H1 (cell line): ENCODE measurements around the gene HPS3. TPM values are rescaled to one million over a fixed set of nuclear protein-coding genes. Genes with fewer than 3 reads are reported as not detected.

Source experiments
- CTCF ChIA-PET: fragments of 300-600 bp; sonication (Branson Sonifier 250); formaldehyde crosslinking; loops from one replicate; lab custom pipeline; 2021; ENCODE audit not compliant: partially characterized antibody; lab: Charles Lee
- POLR2A ChIA-PET: fragments of 300-600 bp; sonication (Branson Sonifier 250); formaldehyde crosslinking; loops from one replicate; lab custom pipeline; 2021; ENCODE audit warnings: inconsistent platforms; ENCODE audit not compliant: partially characterized antibody; lab: Charles Lee
- DNase-seq, 2 experiments: peaks; one replicate each; pipeline versions ENCODE4 v3.0.0 to v3.0.0-alpha.2; 2010 to 2022; ENCODE audit warnings: low spot score in 2 of 2, low read depth in 1 of 2, mixed read lengths in 1 of 2
- FAIRE-seq: peaks from 2 replicates; lab custom pipeline; 2011; peaks lifted over from hg19 to GRCh38; lab: Jason Lieb, UNC
- H2AFZ ChIP-seq: 2 replicates; pipeline ENCODE4 v1.8.1; 2012; ENCODE audit warnings: low read length, inconsistent platforms
- H2AK5ac ChIP-seq: 2 replicates; pipeline ENCODE4 v1.6.1; 2013; ENCODE audit warnings: low read depth, low read length
- H2BK120ac ChIP-seq: replicated peaks from 2 replicates; pipeline ENCODE3; 2013; ENCODE audit warnings: low read depth, low read length, inconsistent platforms
- H2BK12ac ChIP-seq: 2 replicates; pipeline ENCODE4 v1.6.1; 2013; ENCODE audit warnings: low read depth, low read length
- H2BK15ac ChIP-seq: 2 replicates; pipeline ENCODE4 v1.6.1; 2013; ENCODE audit warnings: low read length
- H2BK20ac ChIP-seq: 2 replicates; pipeline ENCODE4 v1.6.1; 2013; ENCODE audit warnings: low read length
- H2BK5ac ChIP-seq: 2 replicates; pipeline ENCODE4 v1.6.1; 2013; ENCODE audit warnings: low read depth, low read length
- H3K14ac ChIP-seq: 2 replicates; pipeline ENCODE4 v1.6.1; 2013; ENCODE audit warnings: inconsistent platforms; ENCODE audit not compliant: insufficient read length
- H3K18ac ChIP-seq: 2 replicates; pipeline ENCODE4 v1.6.1; 2013; ENCODE audit warnings: low read length; ENCODE audit errors: extremely low read depth
- H3K23ac ChIP-seq: 2 replicates; pipeline ENCODE4 v1.6.1; 2013; ENCODE audit warnings: inconsistent platforms; ENCODE audit not compliant: insufficient read length
- H3K23me2 ChIP-seq: 2 replicates; pipeline ENCODE4 v1.6.1; 2013; ENCODE audit warnings: low read depth, low read length
- H3K27ac ChIP-seq: 2 replicates; pipeline ENCODE4 v1.6.1; 2011; ENCODE audit warnings: low read depth, low read length, inconsistent platforms
- H3K27me3 ChIP-seq, 4 experiments: replicated peaks in 1 of 4; 1 replicate in 1 of 4; 2 replicates in 3 of 4; pipeline versions ENCODE4 v1.6.1 to v1.8.1; 2011 to 2013; ENCODE audit warnings: low read length in 3 of 4, mild to moderate bottlenecking in 3 of 4, inconsistent platforms in 2 of 4, mixed read lengths in 2 of 4, moderate library complexity in 1 of 4; ENCODE audit not compliant: control insufficient read depth in 3 of 4, insufficient read depth in 3 of 4; ENCODE audit errors: extremely low read depth in 1 of 4
- H3K36me3 ChIP-seq, 4 experiments: 2 replicates each; pipeline versions ENCODE4 v1.6.1 to v1.8.1; 2011 to 2013; ENCODE audit warnings: mild to moderate bottlenecking in 4 of 4, low read length in 3 of 4, moderate library complexity in 2 of 4, control low read depth in 1 of 4, inconsistent platforms in 1 of 4; ENCODE audit not compliant: insufficient read depth in 4 of 4, control insufficient read depth in 2 of 4
- H3K4ac ChIP-seq: replicated peaks from 2 replicates; pipeline ENCODE3; 2013; ENCODE audit warnings: low read length, low read depth, mixed read lengths, inconsistent platforms; ENCODE audit not compliant: insufficient read length
- H3K4me1 ChIP-seq, 4 experiments: replicated peaks in 1 of 4; 1 replicate in 1 of 4; 2 replicates in 3 of 4; pipeline versions ENCODE4 v1.6.1 to v1.8.1; 2011 to 2013; ENCODE audit warnings: low read length in 3 of 4, inconsistent platforms in 2 of 4, mixed read lengths in 1 of 4; ENCODE audit not compliant: insufficient read depth in 4 of 4, control insufficient read depth in 3 of 4
- H3K4me2 ChIP-seq, 2 experiments: 2 replicates each; pipeline versions ENCODE4 v1.6.1 to v1.8.1; 2011 to 2013; ENCODE audit warnings: low read depth in 2 of 2, low read length in 2 of 2, control low read depth in 1 of 2, inconsistent platforms in 1 of 2, mild to moderate bottlenecking in 1 of 2; ENCODE audit not compliant: insufficient read depth in 1 of 2
- H3K4me3 ChIP-seq, 4 experiments: fragments of 200-600, 300-600 bp in 1 of 4; sonication (generic), shearing (Covaris generic), sonication (Bioruptor Twin) in 1 of 4; 2 replicates each; pipeline versions ENCODE4 v1.5.1 to v1.8.1; 2011 to 2016; ENCODE audit warnings: low read length in 4 of 4, low read depth in 3 of 4, control low read depth in 2 of 4, inconsistent platforms in 2 of 4, mild to moderate bottlenecking in 2 of 4, mixed read lengths in 1 of 4, moderate library complexity in 1 of 4; ENCODE audit not compliant: insufficient read depth in 2 of 4; ENCODE audit errors: extremely low read depth in 1 of 4
- H3K56ac ChIP-seq: replicated peaks from 2 replicates; pipeline ENCODE3; 2013; ENCODE audit warnings: low read depth, mild to moderate bottlenecking, mixed read lengths, low read length, inconsistent platforms; ENCODE audit not compliant: insufficient read length
- H3K79me1 ChIP-seq: 2 replicates; pipeline ENCODE4 v1.6.1; 2013; ENCODE audit warnings: low read depth, low read length, control low read depth
- H3K79me2 ChIP-seq, 2 experiments: 2 replicates each; pipeline versions ENCODE4 v1.6.1 to v1.8.1; 2012 to 2013; ENCODE audit warnings: low read length in 2 of 2, mild to moderate bottlenecking in 2 of 2, inconsistent platforms in 1 of 2; ENCODE audit not compliant: insufficient read depth in 2 of 2, control insufficient read depth in 1 of 2
- H3K9ac ChIP-seq, 4 experiments: replicated peaks in 1 of 4; 1 replicate in 1 of 4; 2 replicates in 3 of 4; pipeline versions ENCODE4 v1.6.1 to v1.8.1; 2011 to 2013; ENCODE audit warnings: low read depth in 3 of 4, low read length in 3 of 4, control low read depth in 2 of 4, mild to moderate bottlenecking in 2 of 4, moderate library complexity in 2 of 4, inconsistent platforms in 1 of 4; ENCODE audit errors: extremely low read depth in 1 of 4
- H3K9me3 ChIP-seq, 2 experiments: 2 replicates each; pipeline versions ENCODE4 v1.6.1 to v1.8.1; 2012 to 2013; ENCODE audit warnings: mild to moderate bottlenecking in 2 of 2, moderate library complexity in 2 of 2, control low read depth in 1 of 2, inconsistent platforms in 1 of 2, low read depth in 1 of 2, low read length in 1 of 2, mixed read lengths in 1 of 2; ENCODE audit not compliant: insufficient read depth in 2 of 2
- H4K20me1 ChIP-seq, 2 experiments: replicated peaks in 1 of 2; 2 replicates each; pipeline versions ENCODE3 to v1.8.1; 2011 to 2013; ENCODE audit warnings: inconsistent platforms in 2 of 2, low read length in 2 of 2, mild to moderate bottlenecking in 1 of 2; ENCODE audit not compliant: insufficient read depth in 2 of 2, control insufficient read depth in 1 of 2
- H4K5ac ChIP-seq: 2 replicates; pipeline ENCODE4 v1.6.1; 2013; ENCODE audit warnings: low read length, low read depth, mixed read lengths, inconsistent platforms; ENCODE audit not compliant: insufficient read length
- H4K8ac ChIP-seq: 2 replicates; pipeline ENCODE4 v1.8.0; 2013; ENCODE audit warnings: mild to moderate bottlenecking, moderate library complexity, low read length, inconsistent platforms; ENCODE audit not compliant: insufficient read depth; ENCODE audit errors: extremely low read depth
- H4K91ac ChIP-seq: replicated peaks from 2 replicates; pipeline ENCODE3; 2013; ENCODE audit warnings: low read length, mixed read lengths, inconsistent platforms; ENCODE audit not compliant: insufficient read length
- HDAC6 ChIP-seq: IDR thresholded peaks from one replicate; pipeline ENCODE4 v1.7.1; 2012; ENCODE audit warnings: low read depth, mild to moderate bottlenecking, inconsistent platforms, low read length, moderate library complexity
- NANOG ChIP-seq: IDR thresholded peaks from 2 replicates; pipeline ENCODE4 v1.6.1; 2011; ENCODE audit warnings: low read length, low read depth, mild to moderate bottlenecking, inconsistent platforms; ENCODE audit not compliant: insufficient read depth, poor library complexity, severe bottlenecking
- RFX5 ChIP-seq: IDR thresholded peaks from 2 replicates; pipeline ENCODE4 v1.6.1; 2011; ENCODE audit warnings: low read depth, low read length, improper control_type of control experiment, borderline replicate concordance
- YY1 ChIP-seq: IDR thresholded peaks from 2 replicates; pipeline ENCODE4 v1.6.1; 2011; ENCODE audit warnings: low read depth, mild to moderate bottlenecking, low read length
- WGBS, 2 experiments: shearing (Covaris generic) in 1 of 2; methylation state at CpG; one replicate each; pipeline versions ENCODE4 v1.1.6 to v1.1.7; 2013 to 2015; ENCODE audit warnings: low lambda C conversion rate in 2 of 2, mixed read lengths in 2 of 2, inconsistent platforms in 1 of 2, low coverage in 1 of 2, missing lambda C conversion rate in 1 of 2; ENCODE audit not compliant: insufficient replicate concordance in 2 of 2, insufficient coverage in 1 of 2, insufficient read length in 1 of 2; ENCODE audit errors: extremely low coverage in 1 of 2, missing lambda C conversion rate in 1 of 2; 5-methylcytosine and 5-hydroxymethylcytosine counted together
- polyA plus RNA-seq, 7 experiments: library from polyadenylated mRNA; depleted of rRNA in 3 of 7; stranded (reverse) in 5 of 7; unstranded in 2 of 7; fragments of >200 nt in 5 of 7; fragments of 200-250 nt in 2 of 7; gene quantifications; 1 replicate in 5 of 7; 2 replicates in 1 of 7; 4 replicates in 1 of 7; pipeline versions ENCODE4 v1.2.1 to v1.2.3, GENCODE V29; 2011 to 2013; ENCODE audit warnings: missing spikeins in 2 of 7, mixed read lengths in 2 of 7
- total RNA-seq: library from RNA; stranded (reverse); fragmentation: NEBNext Ultra II Directional; extraction: Animal tissue kit (Norgen Biotek cat#: 25700); gene quantifications from 2 replicates; pipeline ENCODE4 v1.2.1, GENCODE V29; 2021

HPS3 gene
- total and polyA plus RNA-seq, 2 of the 8 experiments (the other 6 are each of a cell fraction or from before 2014, with no cell fraction given): 23.7 to 48.7 TPM

GRCh38 chr3:149170672-149171071 is 41.2 kb downstream of the HPS3 start:
- H4K8ac ChIP-seq: no peak overlapping the region
- H4K5ac ChIP-seq: no peak overlapping the region
- no peak for TF ChIP-seq RFX5
- TF ChIP-seq HDAC6: no peak
- no peak for TF ChIP-seq NANOG
- no peak for TF ChIP-seq YY1
- H4K91ac ChIP-seq: no peak overlapping the region
- no peak overlapping the region for H3K4ac ChIP-seq
- no peaks in the 10 kb centered on the region for H3K23me2 ChIP-seq
- WGBS, 2 experiments: 94% methylated on average over 7 of the region's 7 CpGs; no CpG with 5 or more reads in 1 of the 2 experiments
- H2BK5ac ChIP-seq: no peak overlapping the region
- H3K23ac ChIP-seq: no peak overlapping the region
- H2BK12ac ChIP-seq: no peak overlapping the region
- H4K20me1 ChIP-seq: no peaks in the 10 kb centered on the region
- no peak overlapping the region for H3K9ac ChIP-seq
- no peak overlapping the region for H3K18ac ChIP-seq
- no peak overlapping the region for H2AK5ac ChIP-seq
- peaks cover 3 to 78% (median 28%) of the 10 kb centered on the region in 4 experiments; a peak in 7 of 8 replicates for H3K36me3 ChIP-seq
- H3K27ac ChIP-seq: no peak overlapping the region
- no peaks in the 10 kb centered on the region for H3K79me2 ChIP-seq
- no peaks in the 10 kb centered on the region for H3K4me1 ChIP-seq
- no peaks in the 10 kb centered on the region for H3K27me3 ChIP-seq
- FAIRE-seq (no peak), DNase-seq (no peak)
- no peak overlapping the region for H2BK15ac ChIP-seq
- no peak overlapping the region for H2BK20ac ChIP-seq
- POLR2A ChIA-PET: no interaction called here
- H2AFZ ChIP-seq: no peak overlapping the region
- H3K79me1 ChIP-seq: no peaks in the 10 kb centered on the region
- H3K14ac ChIP-seq: no peak overlapping the region
- no peaks in the 10 kb centered on the region for H3K9me3 ChIP-seq
- H3K56ac ChIP-seq: no peak overlapping the region
- CTCF ChIA-PET: no interaction called here
- no peak overlapping the region for H3K4me3 ChIP-seq
- no peak overlapping the region for H2BK120ac ChIP-seq
- H3K4me2 ChIP-seq: no peak overlapping the region
